KMS-11 (cell line): ENCODE measurements around the gene CLDN24.

Experiments
- H2AFZ ChIP-seq: fragments of 200-600 bp; sonication (generic); 2 replicates; pipeline ENCODE4 v1.6.1; 2016; ENCODE audit warnings: antibody characterized with exemption, mixed run types, low read depth
- H3K27ac ChIP-seq: fragments of 200-600 bp; sonication (generic); 2 replicates; pipeline ENCODE4 v1.6.1; 2016; ENCODE audit warnings: mild to moderate bottlenecking, mixed run types
- H3K27me3 ChIP-seq: fragments of 200-600 bp; sonication (generic); 2 replicates; pipeline ENCODE4 v1.6.1; 2017; ENCODE audit warnings: mild to moderate bottlenecking, low read depth, mixed run types, moderate library complexity; ENCODE audit not compliant: insufficient read depth
- H3K36me3 ChIP-seq: fragments of 200-600 bp; sonication (generic); 2 replicates; pipeline ENCODE4 v1.6.1; 2017; ENCODE audit warnings: mild to moderate bottlenecking, mixed run types; ENCODE audit not compliant: insufficient read depth
- H3K4me1 ChIP-seq: fragments of 200-600 bp; sonication (generic); 2 replicates; pipeline ENCODE4 v1.6.1; 2016; ENCODE audit warnings: mild to moderate bottlenecking, low read depth, mixed run types; ENCODE audit not compliant: poor library complexity, severe bottlenecking
- H3K4me2 ChIP-seq: fragments of 200-600 bp; sonication (generic); 2 replicates; pipeline ENCODE4 v1.7.0; 2016; ENCODE audit warnings: mild to moderate bottlenecking, mixed run types
- H3K4me3 ChIP-seq: fragments of 200-600 bp; sonication (generic); IDR thresholded peaks from 2 replicates; pipeline ENCODE4 v1.6.1; 2017; ENCODE audit warnings: low read depth, low read length, mixed read lengths; ENCODE audit not compliant: insufficient read depth
- H3K79me2 ChIP-seq: fragments of 200-600 bp; sonication (generic); 2 replicates; pipeline ENCODE4 v1.6.1; 2016; ENCODE audit warnings: low read depth, mixed run types; ENCODE audit not compliant: insufficient read depth
- H3K9ac ChIP-seq: fragments of 200-600 bp; sonication (generic); 2 replicates; pipeline ENCODE4 v1.6.1; 2016; ENCODE audit warnings: mild to moderate bottlenecking, mixed run types
- H4K20me1 ChIP-seq: fragments of 200-600 bp; sonication (generic); 2 replicates; pipeline ENCODE4 v1.6.1; 2016; ENCODE audit warnings: mild to moderate bottlenecking, mixed run types; ENCODE audit not compliant: insufficient read depth
- TF ChIP-seq, protein P1 (sequence below): fragments of 200-600 bp; sonication (generic); conservative IDR thresholded peaks from 2 replicates; pipeline ENCODE4 v1.6.1; 2017; ENCODE audit warnings: low read depth, mild to moderate bottlenecking, antibody characterized with exemption, low read length, moderate library complexity, mixed read lengths

CLDN24 gene

DNA sequence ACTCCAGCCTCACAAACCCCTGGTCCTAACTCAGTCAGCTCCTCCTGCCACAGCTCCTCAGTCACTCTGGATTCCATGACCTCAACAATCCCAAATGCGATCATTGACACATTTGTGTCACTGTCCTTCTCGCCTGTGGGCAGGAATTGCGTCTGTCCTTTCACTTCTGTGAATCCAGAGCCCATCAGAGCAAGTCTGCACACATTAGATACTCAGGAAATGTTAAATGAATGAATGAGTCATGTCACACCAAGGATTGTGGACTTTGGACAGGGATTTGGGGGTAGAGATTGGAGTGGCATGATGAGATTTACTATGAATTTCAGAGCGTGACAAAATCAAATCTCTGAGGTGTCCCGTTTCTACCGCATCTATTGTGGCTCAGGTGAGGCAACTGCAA lies 11.8 kb upstream of the CLDN24 start:
- Histone ChIP-seq H3K9ac (no peak overlapping the region), H3K79me2 (no peaks in the 10 kb centered on the region), H4K20me1 (no peaks in the 10 kb centered on the region), H2AFZ (no peak overlapping the region), H3K4me2 (no peak overlapping the region), H3K27ac (no peak overlapping the region), H3K27me3 (no peaks in the 10 kb centered on the region), H3K4me1 (no peaks in the 10 kb centered on the region), H3K36me3 (no peaks in the 10 kb centered on the region), H3K4me3 (no peak overlapping the region)
- TF ChIP-seq, protein P1, sequence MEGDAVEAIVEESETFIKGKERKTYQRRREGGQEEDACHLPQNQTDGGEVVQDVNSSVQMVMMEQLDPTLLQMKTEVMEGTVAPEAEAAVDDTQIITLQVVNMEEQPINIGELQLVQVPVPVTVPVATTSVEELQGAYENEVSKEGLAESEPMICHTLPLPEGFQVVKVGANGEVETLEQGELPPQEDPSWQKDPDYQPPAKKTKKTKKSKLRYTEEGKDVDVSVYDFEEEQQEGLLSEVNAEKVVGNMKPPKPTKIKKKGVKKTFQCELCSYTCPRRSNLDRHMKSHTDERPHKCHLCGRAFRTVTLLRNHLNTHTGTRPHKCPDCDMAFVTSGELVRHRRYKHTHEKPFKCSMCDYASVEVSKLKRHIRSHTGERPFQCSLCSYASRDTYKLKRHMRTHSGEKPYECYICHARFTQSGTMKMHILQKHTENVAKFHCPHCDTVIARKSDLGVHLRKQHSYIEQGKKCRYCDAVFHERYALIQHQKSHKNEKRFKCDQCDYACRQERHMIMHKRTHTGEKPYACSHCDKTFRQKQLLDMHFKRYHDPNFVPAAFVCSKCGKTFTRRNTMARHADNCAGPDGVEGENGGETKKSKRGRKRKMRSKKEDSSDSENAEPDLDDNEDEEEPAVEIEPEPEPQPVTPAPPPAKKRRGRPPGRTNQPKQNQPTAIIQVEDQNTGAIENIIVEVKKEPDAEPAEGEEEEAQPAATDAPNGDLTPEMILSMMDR = no peak

DNA sequence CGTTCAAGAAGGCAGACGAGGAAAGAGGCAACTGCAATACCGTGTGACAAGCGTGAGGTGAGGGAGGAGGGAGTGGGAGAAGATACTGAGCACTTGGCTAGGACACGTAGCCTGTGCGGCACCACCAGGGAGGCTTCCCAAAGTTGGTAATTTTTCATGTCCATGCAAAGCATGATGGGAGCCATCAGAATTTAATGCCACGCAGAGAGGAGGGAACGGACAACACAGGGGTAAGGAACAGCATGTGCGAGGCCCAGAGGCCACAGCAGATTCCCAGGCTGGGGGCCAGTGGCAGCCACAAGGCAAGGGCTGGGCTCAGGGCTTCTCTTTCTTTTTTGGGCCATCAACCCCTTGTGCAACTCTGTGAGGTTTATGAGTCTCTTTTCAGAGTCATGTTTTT lies 11.0 kb upstream of the CLDN24 start:
- no peaks in the 10 kb centered on the region for H3K36me3 ChIP-seq
- H3K9ac ChIP-seq = no peak overlapping the region
- no peak overlapping the region for H3K4me2 ChIP-seq
- H3K27me3 ChIP-seq = no peaks in the 10 kb centered on the region
- TF ChIP-seq, protein P1 = no peak
- H3K79me2 ChIP-seq = no peaks in the 10 kb centered on the region
- H3K4me1 ChIP-seq = no peaks in the 10 kb centered on the region
- no peak overlapping the region for H2AFZ ChIP-seq
- no peaks in the 10 kb centered on the region for H4K20me1 ChIP-seq
- no peak overlapping the region for H3K4me3 ChIP-seq
- H3K27ac ChIP-seq = no peak overlapping the region

DNA sequence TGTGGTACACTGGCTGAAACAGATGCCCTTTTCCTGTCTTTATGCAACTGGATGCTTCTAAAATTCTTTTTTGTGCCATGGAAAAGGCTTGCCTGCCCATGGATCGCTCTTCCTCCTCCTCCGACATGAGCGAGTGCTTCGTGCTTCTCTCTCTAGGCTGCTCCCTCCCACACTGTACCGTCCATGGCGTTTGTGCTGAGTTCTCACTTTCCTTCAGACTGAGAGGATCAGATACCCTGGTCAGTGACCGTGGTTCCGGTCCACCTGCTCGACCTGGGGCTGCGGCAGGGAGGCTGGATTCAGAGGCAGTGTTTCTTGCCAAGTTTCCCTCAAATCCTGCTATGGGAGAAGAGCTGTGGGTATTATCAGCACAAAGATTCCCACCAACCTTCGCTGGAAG lies 10.2 kb upstream of the CLDN24 start:
- no peak overlapping the region for H3K4me3 ChIP-seq
- H3K79me2 ChIP-seq = no peaks in the 10 kb centered on the region
- no peaks in the 10 kb centered on the region for H3K27me3 ChIP-seq
- H3K27ac ChIP-seq = no peak overlapping the region
- H3K4me2 ChIP-seq = no peak overlapping the region
- H3K4me1 ChIP-seq = no peaks in the 10 kb centered on the region
- H3K36me3 ChIP-seq = no peaks in the 10 kb centered on the region
- no peak overlapping the region for H3K9ac ChIP-seq
- H2AFZ ChIP-seq = no peak overlapping the region
- TF ChIP-seq, protein P1 = no peak
- H4K20me1 ChIP-seq = no peaks in the 10 kb centered on the region

DNA sequence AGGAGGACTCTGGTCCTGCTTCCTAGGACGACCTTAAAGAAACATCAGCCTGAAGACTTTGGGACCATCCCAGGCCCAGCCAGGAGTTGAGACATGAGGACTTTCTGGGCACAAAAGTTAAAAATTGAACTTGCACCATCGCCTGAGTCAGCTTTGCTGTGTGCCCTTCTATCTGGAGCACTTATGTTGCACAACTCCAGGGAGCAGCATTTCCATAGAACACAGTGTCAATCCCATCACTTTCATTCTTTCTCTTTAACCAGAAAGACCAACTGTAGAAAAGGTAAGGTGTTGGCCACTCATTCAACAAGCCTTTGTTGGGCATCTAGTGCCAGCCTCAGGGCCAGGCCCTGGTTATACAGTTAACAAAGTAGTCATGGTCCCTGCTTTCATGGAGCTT lies 8.6 kb upstream of the CLDN24 start:
- H3K9ac ChIP-seq = no peak overlapping the region
- H4K20me1 ChIP-seq = no peaks in the 10 kb centered on the region
- no peaks in the 10 kb centered on the region for H3K36me3 ChIP-seq
- TF ChIP-seq, protein P1 = no peak
- H3K4me2 ChIP-seq = no peak overlapping the region
- H3K4me3 ChIP-seq = no peak overlapping the region
- no peak overlapping the region for H3K27ac ChIP-seq
- H3K4me1 ChIP-seq = no peaks in the 10 kb centered on the region
- no peaks in the 10 kb centered on the region for H3K79me2 ChIP-seq
- H3K27me3 ChIP-seq = no peaks in the 10 kb centered on the region
- H2AFZ ChIP-seq = no peak overlapping the region
